Activated CD4-positive, alpha-beta T cell treated with anti-CD3 and anti-CD28 coated beads for 48 hours (primary cell): ENCODE measurements around the gene NPPC.
"Not testable (repeated sequence)": the region's sequence is repeated elsewhere in the genome, so short reads cannot be mapped to it uniquely, and the experiment has no call there.

ENCODE experiments used
- DNase-seq: peaks from one replicate; pipeline ENCODE4 v3.0.0-alpha.2; 2020

Gene NPPC, protein sequence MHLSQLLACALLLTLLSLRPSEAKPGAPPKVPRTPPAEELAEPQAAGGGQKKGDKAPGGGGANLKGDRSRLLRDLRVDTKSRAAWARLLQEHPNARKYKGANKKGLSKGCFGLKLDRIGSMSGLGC

DNA sequence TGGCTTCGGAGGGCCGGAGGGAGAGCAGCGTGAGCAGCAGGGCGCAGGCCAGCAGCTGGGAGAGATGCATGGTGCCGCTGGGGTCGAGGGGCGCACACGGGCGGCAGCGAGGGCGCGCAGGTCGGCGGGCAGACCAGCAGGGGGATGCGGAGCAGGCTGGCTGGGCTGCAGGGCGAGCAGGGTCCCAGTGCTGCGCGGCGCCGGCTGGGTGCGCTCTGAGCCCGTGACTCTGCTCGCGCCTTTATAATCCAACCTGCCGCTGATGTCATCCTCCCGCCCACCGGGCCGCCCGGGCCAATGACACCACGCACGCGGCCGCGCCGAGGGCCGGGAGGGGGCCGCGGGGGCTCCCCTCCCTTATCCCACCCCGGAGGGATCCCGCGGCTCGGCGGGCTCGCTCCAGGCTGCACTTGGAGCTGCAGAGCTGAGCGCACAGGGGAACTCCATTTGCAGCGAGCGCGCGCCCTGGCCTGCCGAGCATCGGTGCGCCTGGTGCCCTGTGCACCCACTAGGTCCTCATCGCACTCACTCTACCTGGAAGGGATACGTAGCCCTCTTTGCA is at the start of gene NPPC:
NPPC (minus strand) TSS at position 217 of the 562 bp plus-strand sequence; CDS start at position 70, 147 bp downstream.
- DNase-seq: peak; percentile 86

DNA sequence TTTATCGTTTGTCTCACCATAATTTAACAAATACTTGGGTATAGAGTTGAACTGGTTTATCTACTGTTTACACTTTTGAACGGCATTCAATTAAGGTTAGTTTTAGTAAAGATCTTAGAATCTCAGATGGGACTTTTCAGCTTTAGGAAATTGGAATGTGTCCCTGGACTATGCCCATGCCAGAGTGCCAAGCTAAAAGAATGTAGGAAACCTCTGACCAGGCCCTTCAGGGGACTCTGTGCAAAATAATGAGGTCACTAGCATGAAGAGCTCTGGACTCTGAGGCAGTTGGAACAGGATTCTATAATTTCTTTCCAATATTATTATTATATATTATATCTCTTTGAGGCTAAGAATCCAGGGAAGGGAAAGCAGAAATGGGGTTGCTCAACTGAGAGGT is 48.8 kb upstream of the NPPC start:
- DNase-seq: no peak

DNA sequence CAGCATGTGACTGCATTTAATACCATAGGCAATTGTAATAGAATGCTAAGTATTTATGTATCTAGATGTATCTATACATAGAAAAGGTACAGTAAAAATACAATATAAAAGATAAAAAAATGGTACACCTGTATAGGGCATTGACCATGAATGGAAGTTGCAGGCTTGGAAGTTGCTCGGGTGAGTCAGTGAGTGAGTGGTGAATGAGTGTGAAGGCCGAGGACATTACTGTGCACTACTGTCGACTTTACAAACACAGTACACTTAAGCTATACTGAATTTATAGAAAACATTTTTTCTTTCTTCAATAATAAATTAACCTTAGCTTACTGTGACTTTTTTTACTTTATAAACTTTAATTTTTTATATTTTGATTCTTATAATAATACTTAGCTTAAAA is 44.3 kb upstream of the NPPC start:
- DNase-seq: no peak

DNA sequence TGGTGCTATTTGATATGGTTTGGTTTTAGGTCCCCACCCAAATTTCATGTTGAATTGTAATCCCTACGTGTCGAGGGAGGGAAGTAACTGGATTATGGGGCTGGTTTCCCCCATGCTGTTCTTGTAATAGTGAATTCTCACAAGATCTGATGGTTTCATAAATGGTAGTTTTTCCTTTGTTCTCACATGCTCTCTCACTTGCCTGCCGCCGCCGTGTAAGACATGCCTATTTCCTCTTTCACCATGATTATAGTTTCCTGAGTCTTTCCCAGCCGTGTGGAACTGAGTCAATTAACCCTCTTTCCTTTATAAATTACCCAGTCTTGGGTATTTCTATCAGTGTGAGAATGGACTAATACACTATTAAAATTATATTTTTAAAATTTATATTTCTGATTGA is 42.6 kb upstream of the NPPC start:
- DNase-seq: no peak

DNA sequence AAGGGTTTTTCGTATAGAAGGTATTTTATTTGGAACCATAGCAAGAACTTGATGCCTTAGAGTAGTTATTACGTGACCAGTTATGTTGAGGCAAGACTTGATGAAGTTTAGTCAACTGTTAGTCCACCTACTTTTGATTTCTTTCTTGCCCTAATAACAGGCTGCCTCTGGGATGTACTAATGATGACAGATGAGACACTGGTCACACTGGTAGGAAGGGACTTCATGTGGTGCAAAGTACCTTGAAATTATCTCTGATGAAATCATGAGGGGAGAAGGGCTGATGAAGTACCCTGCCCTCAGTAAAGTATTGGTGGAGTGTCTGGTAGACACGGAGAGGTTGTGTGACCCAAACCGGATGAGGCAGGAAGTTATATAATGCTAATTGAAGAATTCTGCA is 40.7 kb upstream of the NPPC start:
- DNase-seq: no peak

DNA sequence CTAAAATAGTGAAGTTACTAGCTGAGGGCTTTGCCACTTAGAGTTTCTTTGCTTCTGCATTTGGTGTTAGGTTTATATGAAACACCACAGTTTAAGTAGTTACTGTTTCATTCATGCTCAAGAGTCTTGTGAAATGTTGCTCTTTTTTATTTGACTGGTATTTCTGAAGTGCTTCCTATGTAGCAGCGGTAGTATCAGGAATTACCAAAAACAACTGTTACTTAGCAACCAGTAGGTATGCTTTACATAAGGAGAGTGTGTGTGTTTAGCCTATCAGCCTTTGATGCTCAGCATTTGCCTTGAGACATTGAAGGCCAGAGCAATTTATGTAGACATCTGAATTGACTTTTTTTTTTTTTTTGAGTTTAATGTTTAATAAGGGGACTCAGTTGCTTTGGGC is 38.9 kb upstream of the NPPC start:
- no peak for DNase-seq

DNA sequence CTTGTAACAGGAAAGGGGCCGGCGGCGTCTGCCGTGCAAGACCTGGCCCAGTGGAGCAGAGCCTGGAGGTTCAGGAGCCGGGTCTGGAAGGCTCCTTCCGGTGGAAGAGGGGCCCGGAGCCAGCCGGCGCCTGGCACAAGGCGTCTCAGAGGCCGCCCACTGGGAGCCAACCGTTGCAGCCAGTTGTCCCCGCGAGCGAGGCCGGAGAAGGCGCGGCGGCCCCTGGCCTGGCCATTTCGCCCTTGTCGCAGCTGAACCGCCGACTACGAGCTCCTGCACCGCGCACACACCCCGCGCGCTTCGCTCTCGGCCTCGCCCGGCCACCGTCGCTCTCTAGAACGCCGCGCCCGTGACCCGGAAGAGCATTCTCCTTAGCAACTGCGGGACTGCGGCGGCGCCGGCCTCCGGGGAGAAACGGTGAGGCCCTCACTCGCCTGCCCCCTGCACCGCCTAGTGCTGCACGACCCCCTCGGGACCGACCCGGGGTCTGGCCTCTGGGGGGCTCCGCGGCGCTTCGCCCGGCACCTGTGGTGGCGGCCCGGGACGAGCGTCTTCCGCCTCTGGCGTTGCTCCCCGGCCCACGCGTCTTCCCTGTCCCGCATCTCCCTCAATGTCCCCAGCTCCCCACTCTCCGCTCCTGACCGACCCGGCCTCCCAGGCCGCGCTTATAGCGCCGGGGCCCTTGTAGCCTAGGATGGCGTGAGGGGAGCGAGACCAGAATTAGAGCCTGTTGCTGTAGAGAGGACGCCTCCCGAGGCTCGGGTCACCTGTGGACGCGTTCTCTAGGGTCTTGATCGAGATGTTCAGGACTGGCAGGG is 35.4 kb upstream of the NPPC start, which contains the start of gene DIS3L2:
DIS3L2 (plus strand) TSS at position 365 of the 818 bp plus-strand sequence. CDS start 53,215 bp downstream, outside the sequence.
- DNase-seq: peak; percentile 87

DNA sequence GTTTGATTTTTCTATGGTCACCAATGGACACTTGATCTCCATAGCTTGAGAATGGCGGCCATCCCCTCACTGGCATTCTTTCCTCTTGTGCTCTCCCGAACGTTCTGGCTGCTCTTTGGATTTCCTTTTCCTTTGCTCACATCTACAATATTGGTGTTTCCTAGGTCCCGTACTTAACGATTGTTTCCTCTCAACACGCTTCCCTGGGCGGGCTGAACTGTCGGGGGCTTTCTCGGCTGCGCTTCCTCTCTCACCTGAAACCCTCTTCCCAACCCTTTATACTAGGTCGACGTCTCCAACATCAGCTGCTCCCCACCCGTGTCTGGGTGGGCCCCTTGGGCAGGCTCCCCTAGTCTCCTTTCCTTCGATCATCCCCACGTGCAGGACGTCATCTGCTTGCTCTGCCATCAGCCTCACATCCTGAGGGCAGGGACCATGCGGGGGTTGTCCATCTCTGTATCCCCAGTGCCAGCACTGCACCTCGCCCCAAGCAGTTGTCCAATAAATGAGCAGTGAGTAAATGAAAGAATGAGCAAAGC is 34.7 kb upstream of the NPPC start:
- no peak for DNase-seq

DNA sequence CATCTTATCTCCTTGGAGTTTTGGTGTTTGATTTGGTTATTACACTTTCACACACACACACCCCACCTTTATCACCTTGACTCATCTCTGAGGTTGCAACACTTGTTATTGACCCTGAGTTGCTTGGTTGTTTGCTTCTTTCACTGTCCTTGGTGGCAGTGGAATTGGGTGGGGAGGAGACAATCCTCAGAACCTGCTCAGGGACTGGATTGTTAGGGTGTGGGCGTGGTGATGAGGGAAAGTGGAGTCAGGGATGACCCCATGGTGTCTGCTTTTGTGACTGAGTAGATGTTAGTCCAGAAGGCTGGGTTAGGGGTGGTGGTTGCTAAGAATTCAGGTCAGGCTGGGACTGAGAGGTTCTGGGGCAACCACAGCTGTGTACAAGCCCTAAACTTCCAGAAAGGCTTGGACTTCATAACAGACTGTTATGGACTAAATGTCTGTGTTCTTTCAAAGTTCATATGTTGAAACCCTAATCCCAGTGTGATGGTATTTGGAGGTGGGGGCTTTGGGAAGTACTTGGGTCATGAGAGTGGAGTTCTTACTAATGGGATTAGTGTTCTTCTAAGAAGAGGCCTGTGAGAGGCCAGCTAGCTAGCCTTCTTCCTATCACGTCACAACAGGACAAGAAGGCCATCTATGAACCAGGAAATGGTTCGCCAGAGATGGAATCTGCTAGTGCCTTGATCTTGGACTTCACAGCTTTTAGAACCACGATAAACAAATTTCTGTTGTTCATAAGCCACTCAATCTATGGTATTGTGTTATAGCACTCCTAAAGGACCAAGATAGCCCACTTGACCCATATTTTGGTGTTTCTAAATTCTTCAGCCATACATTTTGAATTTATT is 31.9 kb upstream of the NPPC start:
- DNase-seq: no peak

DNA sequence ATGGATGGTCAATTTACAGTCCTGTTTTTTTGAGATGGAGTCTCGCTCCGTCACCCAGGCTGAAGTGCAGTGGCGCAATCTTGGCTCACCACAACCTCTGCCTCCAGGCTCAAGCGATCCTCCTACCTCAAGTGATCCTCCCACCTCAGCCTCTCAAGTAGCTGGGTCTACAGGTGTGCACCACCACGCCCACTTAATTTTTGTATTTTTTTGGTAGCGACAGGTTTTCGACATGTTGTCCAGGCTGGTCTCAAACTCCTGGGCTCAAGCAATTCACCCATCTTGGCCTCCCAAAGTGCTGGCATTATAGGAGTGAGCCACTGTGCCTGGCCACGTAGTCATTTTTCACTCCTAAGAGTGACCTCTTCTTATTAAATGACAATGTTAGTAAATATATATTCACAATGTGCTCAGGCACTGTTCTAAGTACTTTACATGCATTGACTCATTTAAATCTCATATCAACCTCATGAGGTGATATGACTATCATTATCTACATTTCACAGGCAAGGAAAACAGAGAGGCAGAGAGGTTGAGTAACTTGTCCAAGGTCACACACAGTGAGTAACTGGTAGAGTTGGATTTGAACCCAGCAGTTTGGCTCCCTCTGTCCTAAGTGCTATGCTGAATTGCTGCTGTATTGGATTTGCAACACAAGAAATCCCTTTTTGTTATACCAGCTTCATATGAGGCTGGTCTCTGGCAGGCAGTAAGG is 29.7 kb upstream of the NPPC start:
- no peak for DNase-seq

DNA sequence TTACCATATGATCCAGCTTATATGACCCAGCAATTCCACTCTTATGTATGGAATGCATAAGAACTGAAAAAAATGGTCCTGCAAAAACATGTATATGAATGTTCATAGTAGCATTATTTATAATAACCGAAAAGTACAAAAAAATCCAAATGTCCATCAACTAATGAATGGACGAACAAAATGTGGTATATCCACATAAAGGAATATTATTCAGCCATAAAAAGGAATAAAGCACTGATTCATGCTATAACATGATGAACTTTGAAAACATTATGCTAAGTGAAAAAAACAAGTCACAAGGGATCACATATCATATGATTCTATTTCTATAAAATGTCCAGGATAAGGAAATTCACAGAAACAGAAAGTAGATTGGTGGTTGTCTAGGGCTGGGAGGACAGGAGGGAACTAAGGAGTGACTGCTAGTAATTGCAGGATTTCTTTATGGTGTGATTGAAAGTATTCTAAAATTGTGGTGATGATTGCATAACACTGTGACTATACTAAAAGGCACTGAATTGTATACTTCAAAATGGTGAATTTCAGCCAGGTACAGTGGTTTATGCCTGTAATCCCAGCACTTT is 25.3 kb upstream of the NPPC start:
- no peak for DNase-seq

DNA sequence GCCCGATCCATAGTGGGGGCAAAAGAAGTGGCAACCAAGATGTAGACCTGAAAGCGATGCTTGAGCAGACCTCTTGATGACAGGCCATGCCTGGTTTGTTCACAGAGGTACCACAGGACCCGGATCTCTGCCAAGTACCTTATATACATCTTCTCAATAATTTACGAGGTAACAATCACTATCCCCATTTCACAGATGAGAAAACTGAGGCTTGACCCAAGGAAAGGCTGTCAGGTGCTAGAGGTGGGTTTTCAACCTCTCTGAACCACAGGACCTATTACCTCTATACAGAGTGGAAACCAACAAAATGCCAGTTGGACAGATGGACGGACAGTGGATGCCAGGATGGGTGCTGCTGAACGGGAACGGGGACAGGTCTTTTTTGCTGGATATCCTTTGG is 21.5 kb upstream of the NPPC start:
- DNase-seq: no peak

DNA sequence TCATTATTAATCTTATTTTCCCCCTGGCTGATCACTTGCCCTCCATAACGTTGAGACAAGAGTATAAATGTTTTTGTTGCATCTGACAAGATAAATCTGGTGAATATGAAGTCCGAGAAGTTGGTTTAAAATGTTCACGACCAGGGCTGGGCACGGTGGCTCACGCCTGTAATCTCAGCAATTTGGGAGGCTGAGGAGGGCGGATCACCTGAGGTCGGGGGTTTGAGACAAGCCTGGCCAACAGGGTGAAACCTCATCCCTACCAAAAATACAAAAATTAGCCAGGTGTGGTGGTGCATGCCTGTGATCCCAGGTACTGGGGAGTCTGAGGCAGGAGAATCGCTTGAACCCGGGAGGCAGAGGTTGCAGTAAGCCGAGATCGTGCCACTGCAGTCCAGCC is 20.9 kb upstream of the NPPC start:
- DNase-seq: not testable (repeated sequence)

DNA sequence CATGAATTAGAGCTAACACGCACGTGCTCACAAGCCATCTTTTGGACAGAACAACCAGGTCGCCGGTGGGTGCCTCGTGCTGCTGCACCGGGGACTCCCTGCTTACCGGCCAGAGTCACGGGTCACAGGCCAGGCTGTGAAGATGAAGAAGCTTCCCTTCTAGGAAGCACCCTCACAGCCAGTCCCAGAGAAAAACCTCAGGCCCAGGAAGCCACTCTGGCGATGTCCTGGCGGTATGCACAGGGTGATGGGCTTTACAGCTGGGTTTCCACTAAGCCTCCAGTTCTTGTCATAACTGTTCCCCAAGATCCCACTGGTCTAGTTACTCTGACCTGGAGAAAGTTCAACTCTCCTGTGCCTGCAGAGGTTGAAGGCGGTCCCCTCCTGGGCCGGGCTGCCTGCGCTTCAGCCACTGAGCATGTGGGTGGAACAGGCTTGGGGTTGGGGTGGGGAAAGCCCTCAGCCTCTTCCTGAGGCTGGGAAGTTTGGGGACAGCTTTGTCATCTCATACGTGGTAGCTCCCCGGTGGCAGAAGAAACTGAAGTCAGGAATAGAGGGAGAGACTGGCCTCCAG is 20.1 kb upstream of the NPPC start:
- DNase-seq: no peak

DNA sequence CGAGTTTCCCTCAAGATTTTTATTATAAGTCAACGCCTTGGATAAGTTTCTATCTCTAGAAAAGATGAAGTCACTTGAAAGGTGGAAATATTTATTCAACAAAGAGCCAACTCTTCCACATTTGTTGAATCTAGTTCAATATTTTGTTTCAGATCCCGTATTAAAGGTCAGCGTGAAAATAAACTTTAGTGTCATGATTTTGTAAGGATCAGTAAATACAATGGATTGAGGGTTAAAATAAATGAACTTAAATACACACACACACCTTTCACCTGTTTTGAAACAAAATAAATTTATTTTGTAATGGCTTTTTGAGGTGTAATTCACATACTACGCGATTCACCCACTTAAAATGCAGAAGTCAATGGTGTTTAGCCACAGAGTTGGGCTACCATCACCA is 16.0 kb upstream of the NPPC start:
- DNase-seq: no peak

DNA sequence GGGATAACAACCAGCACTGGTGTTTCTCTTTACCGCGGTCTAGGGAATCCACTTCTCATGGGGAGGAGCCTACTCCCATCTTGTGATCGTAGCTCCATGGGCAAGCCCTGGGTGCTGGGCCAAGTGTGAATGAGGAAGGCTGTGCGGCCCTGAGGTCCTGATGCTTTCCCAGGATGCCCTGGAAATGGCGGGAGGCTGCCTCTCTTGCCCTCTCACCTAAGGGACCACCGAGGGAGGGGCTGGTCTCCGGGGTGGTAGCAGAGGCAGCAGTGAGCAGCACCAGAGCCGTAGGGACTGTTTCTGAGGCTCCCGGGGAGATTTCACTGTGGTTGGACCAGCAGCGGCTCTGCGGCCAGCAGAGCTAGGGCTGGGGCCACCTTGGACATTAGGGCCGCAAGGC is 15.5 kb upstream of the NPPC start:
- no peak for DNase-seq

DNA sequence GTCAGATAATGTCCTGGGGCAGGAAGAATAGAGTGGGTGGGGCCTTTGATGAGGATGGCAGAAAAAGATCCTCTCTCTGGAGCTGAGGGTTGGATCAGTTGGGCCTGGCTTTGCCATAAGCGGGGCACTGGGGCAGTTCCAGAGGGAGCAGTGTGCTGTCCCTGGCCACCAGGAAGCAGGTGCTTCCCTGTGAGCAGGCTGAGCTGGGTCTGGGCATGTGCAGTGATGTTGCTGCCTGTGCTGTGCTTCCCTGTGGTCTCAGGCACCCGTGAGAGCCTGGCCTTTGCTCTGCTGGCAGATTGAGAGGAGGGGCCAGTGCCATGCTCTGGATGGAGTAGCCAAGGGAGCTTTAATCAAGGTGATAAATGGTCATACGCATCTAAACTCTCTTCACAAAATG is 14.6 kb upstream of the NPPC start:
- DNase-seq: no peak

DNA sequence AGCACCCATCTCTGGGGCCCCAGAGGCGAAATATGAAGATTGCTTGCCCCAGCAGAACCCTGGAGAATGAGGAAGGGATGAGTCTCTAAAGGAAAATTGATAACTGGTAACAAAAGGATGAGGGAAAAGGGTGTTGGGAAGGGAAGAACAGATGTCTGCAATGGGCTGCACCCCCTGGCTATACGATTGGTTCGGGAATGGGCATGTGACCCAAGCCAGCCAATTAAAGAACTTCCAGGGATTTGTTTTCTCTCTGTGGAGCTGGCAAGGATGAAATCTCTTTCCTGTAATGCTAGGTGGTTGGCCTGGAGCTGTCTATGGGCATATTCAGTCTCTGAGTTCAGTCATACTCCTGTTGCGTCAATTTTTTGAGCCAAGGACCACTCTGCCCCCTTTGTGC is 12.8 kb upstream of the NPPC start:
- no peak for DNase-seq

DNA sequence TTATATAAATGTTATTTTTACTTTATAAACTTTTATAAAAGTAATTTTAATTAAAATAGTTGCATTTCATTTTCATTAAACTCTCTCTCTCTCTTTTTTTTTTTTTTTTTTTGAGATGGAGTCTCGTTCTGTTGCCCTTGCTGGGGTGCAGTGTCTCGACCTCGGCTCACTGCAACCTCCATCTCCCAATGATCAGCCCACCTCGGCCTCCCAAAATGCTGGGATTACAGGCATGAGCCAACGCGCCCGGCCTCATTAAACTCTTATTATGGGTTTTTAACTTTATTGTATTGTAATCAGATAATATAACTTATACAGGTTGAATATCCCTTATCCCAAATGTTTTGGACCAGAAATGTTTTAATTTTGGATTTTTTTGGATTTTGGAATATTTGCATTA is 10.9 kb upstream of the NPPC start:
- DNase-seq: no peak

DNA sequence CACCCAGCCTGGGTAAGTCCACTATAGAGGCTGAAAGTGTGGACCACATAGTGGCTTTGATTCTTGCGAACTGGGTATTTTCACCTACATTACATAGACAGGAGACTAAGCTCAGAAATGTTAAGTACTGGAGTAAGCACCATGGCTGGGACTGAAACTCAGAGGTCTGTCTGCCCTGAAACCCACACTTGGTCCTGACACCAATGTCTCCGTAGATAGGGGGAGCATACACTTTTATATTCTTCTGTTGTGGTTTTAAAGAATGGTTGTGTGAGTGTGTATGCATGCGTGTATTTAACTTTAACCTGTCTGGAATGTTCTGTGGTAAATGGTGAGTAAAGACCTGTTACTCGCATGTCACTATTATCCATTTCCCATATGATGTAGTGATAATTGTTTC is 10.3 kb upstream of the NPPC start:
- DNase-seq: no peak

DNA sequence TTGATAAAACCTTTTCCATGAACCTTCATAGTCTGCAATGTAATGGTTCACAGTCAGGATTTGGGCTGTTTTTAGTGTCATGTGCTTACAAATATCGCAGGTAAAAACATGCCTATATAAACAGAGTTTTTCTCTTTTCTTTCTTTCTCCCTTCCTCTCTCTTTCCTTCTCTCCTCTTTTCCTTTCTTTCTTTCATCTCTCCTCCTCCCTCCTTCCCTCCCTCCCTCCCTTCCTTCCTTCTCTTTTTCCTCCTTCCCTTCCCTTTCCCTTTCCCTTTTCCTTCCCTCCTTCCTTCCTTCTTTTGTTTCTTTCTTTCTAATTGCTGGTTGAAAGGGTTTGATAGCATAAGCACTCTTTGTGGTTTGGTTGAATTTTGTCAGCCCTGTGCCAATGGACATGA is 9.6 kb upstream of the NPPC start:
- no peak for DNase-seq

DNA sequence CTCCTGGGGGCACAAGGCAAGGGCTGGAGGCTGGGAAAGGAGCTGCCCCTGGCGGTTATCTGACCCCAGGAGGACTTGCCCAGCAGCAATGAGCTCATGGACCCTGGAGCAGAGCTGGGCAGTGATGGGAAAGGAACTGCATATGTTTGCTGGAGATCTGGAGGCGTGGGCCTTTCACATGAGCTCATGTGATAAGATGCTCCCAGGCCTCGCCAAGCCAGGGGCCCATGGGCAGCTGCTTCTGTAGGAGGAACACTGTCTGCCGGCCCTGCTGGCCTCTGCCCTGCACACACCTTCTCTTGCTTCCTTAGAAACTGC is 9.0 kb upstream of the NPPC start:
- no peak for DNase-seq
